Ectodermal cell (in vitro differentiated cells): Measurements from ENCODE around the gene MX1.

Source experiments
- H3K27ac ChIP-seq: 2 replicates; pipeline ENCODE4 v1.7.0; 2013; ENCODE audit warnings: mild to moderate bottlenecking, low read depth, low read length; ENCODE audit not compliant: insufficient read depth, poor library complexity, severe bottlenecking
- H3K27me3 ChIP-seq: 2 replicates; pipeline ENCODE4 v1.7.0; 2013; ENCODE audit warnings: mild to moderate bottlenecking, low read length; ENCODE audit not compliant: insufficient read depth, control insufficient read depth, poor library complexity, severe bottlenecking
- H3K36me3 ChIP-seq: one replicate; pipeline ENCODE4 v1.7.0; 2013; ENCODE audit warnings: low read length; ENCODE audit not compliant: control insufficient read depth, insufficient read depth
- H3K4me1 ChIP-seq: one replicate; pipeline ENCODE4 v1.7.0; 2013; ENCODE audit warnings: low read length; ENCODE audit not compliant: control insufficient read depth, insufficient read depth
- H3K4me3 ChIP-seq: 2 replicates; pipeline ENCODE4 v1.7.0; 2013; ENCODE audit warnings: low read depth, low read length, control low read depth; ENCODE audit not compliant: insufficient read depth
- H3K9me3 ChIP-seq: 2 replicates; pipeline ENCODE4 v1.7.0; 2013; ENCODE audit warnings: mild to moderate bottlenecking, low read length, moderate library complexity; ENCODE audit not compliant: control insufficient read depth
- WGBS, 2 experiments: methylation state at CpG; one replicate each; pipeline ENCODE4 v1.1.7; 2013; ENCODE audit warnings: missing lambda C conversion rate in 2 of 2; 5-methylcytosine and 5-hydroxymethylcytosine counted together

Gene MX1

GRCh38 chr21:41489329-41489728 is 63.3 kb downstream of the MX1 start:
- H3K4me3 ChIP-seq = no peak overlapping the region
- H3K36me3 ChIP-seq = no peaks in the 10 kb centered on the region
- no peaks in the 10 kb centered on the region for H3K27me3 ChIP-seq
- H3K27ac ChIP-seq = no peak overlapping the region
- H3K9me3 ChIP-seq = no peaks in the 10 kb centered on the region
- WGBS, 2 experiments = 83 to 88% methylated on average over 6 of the region's 7 CpGs
- no peaks in the 10 kb centered on the region for H3K4me1 ChIP-seq

- 79 to 85% methylated on average over 4 of the region's 4 CpGs for WGBS, 2 experiments
- Histone ChIP-seq H3K9me3 (no peaks in the 10 kb centered on the region), H3K27me3 (no peaks in the 10 kb centered on the region), H3K27ac (no peak overlapping the region), H3K36me3 (no peaks in the 10 kb centered on the region), H3K4me3 (no peak overlapping the region), H3K4me1 (no peaks in the 10 kb centered on the region)
Observed at GRCh38 chr21:41490330-41490729, 64.3 kb downstream of the MX1 start.

GRCh38 chr21:41491412-41491811 is 65.4 kb downstream of the MX1 start:
- no peaks in the 10 kb centered on the region for H3K27me3 ChIP-seq
- H3K4me3 ChIP-seq = no peak overlapping the region
- WGBS, 2 experiments = 94 to 95% methylated on average over 6 of the region's 6 CpGs

GRCh38 chr21:41494242-41494641 is 68.2 kb downstream of the MX1 start:
- Histone ChIP-seq H3K9me3 (no peaks in the 10 kb centered on the region), H3K27me3 (no peaks in the 10 kb centered on the region)
- 94 to 98% methylated on average over 16 of the region's 16 CpGs for WGBS, 2 experiments

More at GRCh38 chr21:41491412-41491811, 65.4 kb downstream of the MX1 start:
- Histone ChIP-seq H3K9me3 (no peaks in the 10 kb centered on the region), H3K27ac (no peak overlapping the region), H3K36me3 (no peaks in the 10 kb centered on the region), H3K4me1 (no peaks in the 10 kb centered on the region)

GRCh38 chr21:41497008-41497407 is 71.0 kb downstream of the MX1 start:
- Histone ChIP-seq H3K4me3 (no peak overlapping the region), H3K36me3 (no peaks in the 10 kb centered on the region), H3K27me3 (no peaks in the 10 kb centered on the region), H3K27ac (no peak overlapping the region), H3K4me1 (no peaks in the 10 kb centered on the region), H3K9me3 (no peaks in the 10 kb centered on the region)
- WGBS, 2 experiments = 90 to 94% methylated on average over 6 of the region's 6 CpGs

More at GRCh38 chr21:41494242-41494641, 68.2 kb downstream of the MX1 start:
- Histone ChIP-seq H3K27ac (no peak overlapping the region), H3K4me3 (no peak overlapping the region), H3K4me1 (no peaks in the 10 kb centered on the region), H3K36me3 (no peaks in the 10 kb centered on the region)

- Histone ChIP-seq H3K27ac (no peak overlapping the region), H3K36me3 (no peaks in the 10 kb centered on the region), H3K27me3 (no peaks in the 10 kb centered on the region), H3K4me3 (no peak overlapping the region), H3K4me1 (no peaks in the 10 kb centered on the region), H3K9me3 (no peaks in the 10 kb centered on the region)
- 89% methylated on average over 8 of the region's 8 CpGs for WGBS, 2 experiments
Observed at GRCh38 chr21:41497788-41498187, 71.7 kb downstream of the MX1 start.

- H3K27me3 ChIP-seq = peaks cover 7% of the 10 kb centered on the region
Observed at GRCh38 chr21:41499920-41500319, 73.9 kb downstream of the MX1 start.

GRCh38 chr21:41500363-41500762 is 74.3 kb downstream of the MX1 start:
- peaks cover 11% of the 10 kb centered on the region for H3K27me3 ChIP-seq
- no peak overlapping the region for H3K4me3 ChIP-seq
- no peaks in the 10 kb centered on the region for H3K36me3 ChIP-seq
- WGBS, 2 experiments = 91 to 96% methylated on average over 6 of the region's 6 CpGs
- no peaks in the 10 kb centered on the region for H3K4me1 ChIP-seq
- H3K27ac ChIP-seq = no peak overlapping the region
- no peaks in the 10 kb centered on the region for H3K9me3 ChIP-seq

More at GRCh38 chr21:41499920-41500319, 73.9 kb downstream of the MX1 start:
- Histone ChIP-seq H3K4me1 (no peaks in the 10 kb centered on the region), H3K4me3 (no peak overlapping the region), H3K27ac (no peak overlapping the region), H3K36me3 (no peaks in the 10 kb centered on the region), H3K9me3 (no peaks in the 10 kb centered on the region)
- 95% methylated on average over 2 of the region's 2 CpGs for WGBS, 2 experiments

GRCh38 chr21:41500931-41501381 is 74.9 kb downstream of the MX1 start:
- H3K9me3 ChIP-seq = no peaks in the 10 kb centered on the region
- H3K4me1 ChIP-seq = no peaks in the 10 kb centered on the region
- no peak overlapping the region for H3K4me3 ChIP-seq
- peaks cover 17% of the 10 kb centered on the region for H3K27me3 ChIP-seq
- 81 to 83% methylated on average over 8 to 9 of the region's 9 CpGs for WGBS, 2 experiments
- no peaks in the 10 kb centered on the region for H3K36me3 ChIP-seq
- H3K27ac ChIP-seq = no peak overlapping the region

GRCh38 chr21:41501919-41502318 is 75.9 kb downstream of the MX1 start:
- H3K4me1 ChIP-seq = no peaks in the 10 kb centered on the region
- no peak overlapping the region for H3K4me3 ChIP-seq
- H3K27ac ChIP-seq = no peak overlapping the region
- H3K27me3 ChIP-seq = peaks cover 26% of the 10 kb centered on the region
- H3K9me3 ChIP-seq = no peaks in the 10 kb centered on the region
- H3K36me3 ChIP-seq = no peaks in the 10 kb centered on the region
- 89 to 90% methylated on average over 7 of the region's 7 CpGs for WGBS, 2 experiments

GRCh38 chr21:41503331-41503730 is 77.3 kb downstream of the MX1 start:
- Histone ChIP-seq H3K36me3 (no peaks in the 10 kb centered on the region), H3K27ac (no peak overlapping the region), H3K4me1 (no peaks in the 10 kb centered on the region), H3K9me3 (no peaks in the 10 kb centered on the region), H3K4me3 (no peak overlapping the region), H3K27me3 (peaks cover 40% of the 10 kb centered on the region)
- 92 to 93% methylated on average over 4 of the region's 4 CpGs for WGBS, 2 experiments
